ENCODE data around the gene MRPL14.

- TF ChIP-seq EZH2phosphoT487 (IDR thresholded peaks at IDR 0.05): no peak
- no peak for TF ChIP-seq CTCF (IDR thresholded peaks at IDR 0.05)
- TF ChIP-seq EZH2 (IDR thresholded peaks at IDR 0.05): no peak
Observed at GRCh38 chr6:44072959-44073611, 54.2 kb downstream of the MRPL14 start.

Data from neural progenitor cell (in vitro differentiated cells).